HepG2 (cell line): ENCODE results near the gene ITCH. TPM values are rescaled to one million over a fixed set of nuclear protein-coding genes. Genes with fewer than 3 reads are reported as not detected.

Experiments used
- ATAC-seq: fragments of 200-7000 bp; cut with Tn5 transposase; 3 replicates; pipeline ENCODE4 v1.9.1; 2020; ENCODE audit warnings: mild to moderate bottlenecking, moderate library complexity
- BruUV-seq: library from RNA; stranded (reverse); fragments of 400-500 nt; replicated peaks from 2 replicates; lab custom pipeline; 2021; lab: Mats Ljungman, UMichigan
- CTCF ChIA-PET: fragments of 300-600 bp; formaldehyde crosslinking; extraction: SDS; loops from one replicate; lab custom pipeline; 2021; ENCODE audit warnings: low total read pairs, inconsistent platforms, low intra/inter-chr PET ratio; lab: Yijun Ruan, JAX
- POLR2A ChIA-PET: fragments of 350-600 bp; sonication (Branson Sonifier 250); formaldehyde crosslinking; loops from one replicate; lab custom pipeline; 2020; ENCODE audit warnings: antibody characterized with exemption, inconsistent platforms; lab: Yijun Ruan, JAX
- DNase-seq: peaks from one replicate; pipeline ENCODE4 v3.0.0-alpha.2; 2015; ENCODE audit warnings: low spot score
- FAIRE-seq: peaks from 3 replicates; lab custom pipeline; 2011; peaks lifted over from hg19 to GRCh38; lab: Jason Lieb, UNC
- H2AFZ ChIP-seq: one replicate; pipeline ENCODE4 v1.6.1; 2011; ENCODE audit warnings: low read length, inconsistent platforms
- H3K27ac ChIP-seq: fragments of 300-600 bp; 3 replicates; pipeline ENCODE4 v1.8.0; 2011; ENCODE audit warnings: mixed run types, mild to moderate bottlenecking, mixed read lengths, low read length, inconsistent platforms; ENCODE audit not compliant: insufficient read depth; ENCODE audit errors: extremely low read length
- H3K27me3 ChIP-seq, 2 experiments: fragments of 200-600 bp in 1 of 2; 2 replicates in 1 of 2; 3 replicates in 1 of 2; pipeline versions ENCODE4 v1.6.0 to v1.8.0; 2011; ENCODE audit warnings: low read length in 2 of 2, mild to moderate bottlenecking in 2 of 2, moderate library complexity in 2 of 2, inconsistent platforms in 1 of 2; ENCODE audit not compliant: insufficient read depth in 2 of 2, control insufficient read depth in 1 of 2
- H3K36me3 ChIP-seq, 2 experiments: fragments of 200-600 bp in 1 of 2; replicated peaks in 1 of 2; 2 replicates in 1 of 2; 3 replicates in 1 of 2; pipeline versions ENCODE4 v1.5.1 to v1.8.0; 2011; ENCODE audit warnings: low read length in 2 of 2, inconsistent platforms in 1 of 2; ENCODE audit not compliant: insufficient read depth in 2 of 2, control insufficient read depth in 1 of 2
- H3K4me1 ChIP-seq: 2 replicates; pipeline ENCODE4 v1.5.1; 2012; ENCODE audit warnings: low read length, inconsistent platforms; ENCODE audit not compliant: insufficient read depth
- H3K4me2 ChIP-seq: 2 replicates; pipeline ENCODE4 v1.6.0; 2011; ENCODE audit warnings: low read depth, low read length, inconsistent platforms
- H3K4me3 ChIP-seq, 3 experiments: fragments of 200-600 bp in 1 of 3; sonication (generic), shearing (Covaris generic) in 1 of 3; replicated peaks in 1 of 3; 2 replicates each; pipeline ENCODE4 v1.5.1; 2011 to 2016; ENCODE audit warnings: low read length in 3 of 3, inconsistent platforms in 2 of 3, low read depth in 2 of 3, mild to moderate bottlenecking in 2 of 3, control low read depth in 1 of 3, mixed read lengths in 1 of 3; ENCODE audit not compliant: insufficient read depth in 1 of 3
- H3K79me2 ChIP-seq: one replicate; pipeline ENCODE4 v1.6.1; 2011; ENCODE audit warnings: low read length, inconsistent platforms; ENCODE audit not compliant: insufficient read depth
- H3K9ac ChIP-seq: 2 replicates; pipeline ENCODE4 v1.6.0; 2011; ENCODE audit warnings: mild to moderate bottlenecking, low read depth, low read length, inconsistent platforms; ENCODE audit not compliant: insufficient read depth
- H3K9me3 ChIP-seq: 2 replicates; pipeline ENCODE4 v1.5.1; 2012; ENCODE audit warnings: mild to moderate bottlenecking, low read length
- H4K20me1 ChIP-seq: 2 replicates; pipeline ENCODE4 v1.6.0; 2011; ENCODE audit warnings: inconsistent platforms, mild to moderate bottlenecking, low read length, moderate library complexity; ENCODE audit not compliant: insufficient read depth
- FOSL2 ChIP-seq: sonication (generic); formaldehyde crosslinking; IDR thresholded peaks from 2 replicates; pipeline ENCODE4 v1.4.0; 2020; ENCODE audit warnings: missing genetic modification reagents
- LRRFIP1 ChIP-seq: sonication (generic); formaldehyde crosslinking; conservative IDR thresholded peaks from 2 replicates; pipeline ENCODE4 v1.4.0; 2020; ENCODE audit warnings: missing genetic modification reagents
- MTA1 ChIP-seq: sonication (generic); formaldehyde crosslinking; IDR thresholded peaks from 2 replicates; pipeline ENCODE4 v1.4.0; 2020; ENCODE audit warnings: missing genetic modification reagents, mild to moderate bottlenecking, borderline replicate concordance
- NR0B2 ChIP-seq: sonication (generic); formaldehyde crosslinking; IDR thresholded peaks from 2 replicates; pipeline ENCODE4 v1.4.0; 2020; ENCODE audit warnings: mild to moderate bottlenecking, missing genetic modification reagents
- RAD21 ChIP-seq: fragments of 450-650 bp; formaldehyde crosslinking; IDR thresholded peaks from 2 replicates; pipeline ENCODE4 v1.5.0; 2020; ENCODE audit warnings: mild to moderate bottlenecking
- ZHX2 ChIP-seq, 2 experiments: sonication (generic) in 1 of 2; formaldehyde crosslinking in 1 of 2; IDR thresholded peaks; 2 replicates each; pipeline versions ENCODE4 v1.6.1 to v1.9.0; 2014 to 2022; ENCODE audit warnings: antibody characterized with exemption in 1 of 2, borderline replicate concordance in 1 of 2, inconsistent platforms in 1 of 2, low read depth in 1 of 2, missing genetic modification reagents in 1 of 2
- ZNF276 ChIP-seq: sonication (generic); formaldehyde crosslinking; IDR thresholded peaks from 2 replicates; pipeline ENCODE4 v1.4.0; 2020; ENCODE audit warnings: mild to moderate bottlenecking, low read depth, missing genetic modification reagents
- ZNF543 ChIP-seq: sonication (generic); formaldehyde crosslinking; IDR thresholded peaks from 2 replicates; pipeline ENCODE4 v1.4.0; 2020; ENCODE audit warnings: mild to moderate bottlenecking, missing genetic modification reagents
- ZNF580 ChIP-seq: IDR thresholded peaks from 2 replicates; pipeline ENCODE4 v1.6.1; 2016; ENCODE audit warnings: low read depth, borderline replicate concordance
- WGBS: methylation state at CpG from one replicate; pipeline ENCODE4 v1.1.6; 2017; ENCODE audit warnings: low lambda C conversion rate; 5-methylcytosine and 5-hydroxymethylcytosine counted together
- in situ Hi-C: cut with HindIII; loops from 2 replicates; pipeline ENCODE4 v1.10.0; 2017; ENCODE audit warnings: low pct_unique_long_range_greater_than_20kb; ENCODE audit not compliant: extremely low pct_ligation_motif_present
- intact Hi-C: fragments of 100-400 bp; cut with micrococcal nuclease; formaldehyde crosslinking; loops from one replicate; pipeline ENCODE4 v1.10.0; 2022; ENCODE audit not compliant: unreplicated experiment
- polyA plus RNA-seq, 8 experiments: library from polyadenylated mRNA; depleted of rRNA in 3 of 8; stranded (reverse) in 7 of 8; unstranded in 1 of 8; fragments of >200 nt; fragmentation: Illumina TruSeq in 4 of 8; extraction: Trizol in 4 of 8; gene quantifications; 2 replicates each; pipeline versions ENCODE4 v1.2.1 to v1.2.3, GENCODE V29; 2011 to 2016; ENCODE audit warnings: low read depth in 4 of 8, missing spikeins in 1 of 8, mixed read lengths in 1 of 8; ENCODE audit not compliant: insufficient read depth in 1 of 8
- total RNA-seq, 5 experiments: library from RNA; depleted of rRNA; stranded (reverse); fragments of >200 nt; fragmentation: Illumina TruSeq; extraction: Trizol; gene quantifications; 2 replicates each; pipeline ENCODE4 v1.2.3, GENCODE V29; 2016; ENCODE audit warnings: low read depth in 1 of 5

ITCH gene
- total and polyA plus RNA-seq, 2 of the 13 experiments (the other 11 are each of a cell fraction or from before 2014, with no cell fraction given): 20.5 to 112 TPM

- Histone ChIP-seq H3K9ac (no peak overlapping the region), H2AFZ (no peak overlapping the region), H3K27ac (no peak overlapping the region), H3K79me2 (peaks cover 2% of the 10 kb centered on the region), H3K4me2 (no peak overlapping the region), H3K4me3 (no peak overlapping the region), H3K36me3 (peaks cover 63 to 89% of the 10 kb centered on the region in 2 experiments), H3K9me3 (no peaks in the 10 kb centered on the region), H3K27me3 (no peaks in the 10 kb centered on the region), H3K4me1 (no peaks in the 10 kb centered on the region), H4K20me1 (peaks cover 8% of the 10 kb centered on the region; the same call in 1 of the 2 replicates)
- ChIA-PET CTCF (interaction anchor here (1.5 to 1.6 kb wide), 2 partner anchors 224 to 233 kb away, joined by 4 to 9 read pairs; no protein-coding TSS in a partner anchor), POLR2A (interaction anchor here (0.6 kb wide), 1 partner anchor 75 kb away, joined by 3 read pairs; no protein-coding TSS in a partner anchor)
- DNase-seq (peak; percentile 41), FAIRE-seq (peak; percentile 52), ATAC-seq (peak; percentile 76)
- intact Hi-C loops: loop anchor here (5.0 kb wide), 1 partner anchor 170 kb away; no protein-coding TSS in a partner anchor
- WGBS: 88% methylated on average over 10 of the region's 10 CpGs
- BruUV-seq: no TSS peak
- in situ Hi-C loops: loop anchor here (5.0 kb wide), 1 partner anchor 175 kb away; no protein-coding TSS in a partner anchor
- TF ChIP-seq ZNF276 (CRISPR knock-in tag) (0 out of 2 replicates have a peak, but pooled peaks have one; percentile 42), RAD21 (peak; percentile 77), ZHX2 (IDR thresholded peaks at IDR 0.05; ENCODE audit: low read depth) (peak; percentile 66; the same call in 1 of the 2 replicates), ZHX2 (CRISPR knock-in tag; IDR thresholded peaks at IDR 0.05; ENCODE audit: borderline replicate concordance) (no peak), LRRFIP1 (no peak), ZNF580 (CRISPR knock-in tag) (no peak), NR0B2 (CRISPR knock-in tag) (no peak), MTA1 (CRISPR knock-in tag) (peak; percentile 65; the same call in 1 of the 2 replicates), FOSL2 (CRISPR knock-in tag) (peak; percentile 23), ZNF543 (CRISPR knock-in tag) (no peak)
Measured at GRCh38 chr20:34536798-34537394, 173.8 kb downstream of the ITCH start.
